HepG2 (cell line): ENCODE results near the gene TRAF4.

Experiments
- CTCF ChIP-seq: sonication (generic); formaldehyde crosslinking; IDR thresholded peaks from 2 replicates; pipeline ENCODE4 v1.5.0; 2020; ENCODE audit warnings: mild to moderate bottlenecking, missing genetic modification reagents, moderate library complexity
- SNRNP70 ChIP-seq: fragments of 200-400 bp; formaldehyde crosslinking; IDR thresholded peaks from 2 replicates; pipeline ENCODE4 v1.6.1; 2017; ENCODE audit warnings: mild to moderate bottlenecking, low read depth, low read length, moderate library complexity
- ZNF101 ChIP-seq: sonication (generic); formaldehyde crosslinking; IDR thresholded peaks from 2 replicates; pipeline ENCODE4 v1.4.0; 2020; ENCODE audit warnings: mild to moderate bottlenecking, low read depth, missing genetic modification reagents, borderline replicate concordance
- ZNF788 ChIP-seq: sonication (generic); formaldehyde crosslinking; IDR thresholded peaks from 2 replicates; pipeline ENCODE4 v1.5.0; 2020; ENCODE audit warnings: mild to moderate bottlenecking, missing genetic modification reagents, borderline replicate concordance
- ZSCAN5A ChIP-seq: sonication (generic); formaldehyde crosslinking; IDR thresholded peaks from 2 replicates; pipeline ENCODE4 v1.8.0; 2022; ENCODE audit warnings: mild to moderate bottlenecking, missing genetic modification reagents, borderline replicate concordance

- TF ChIP-seq ZNF788 (CRISPR knock-in tag) = no peak
- TF ChIP-seq SNRNP70 = no peak
- TF ChIP-seq ZSCAN5A (CRISPR knock-in tag) = no peak
- no peak for TF ChIP-seq ZNF101 (CRISPR knock-in tag)
- no peak for TF ChIP-seq CTCF (CRISPR knock-in tag)
These were observed 11.7 kb downstream of the TRAF4 start for GRCh38 chr17:28755486-28755885.
